HL-60/S4 (cell line): ENCODE results near the gene ESRRB.

Source experiments
- in situ Hi-C: fragments of 300-500 bp; cut with MboI; formaldehyde crosslinking; loops from 2 replicates; pipeline ENCODE4 v1.14.3; 2022; ENCODE audit warnings: low sequenced_read_pairs

ESRRB gene

GRCh38 chr14:76351941-76352340 lies 24.0 kb upstream of the ESRRB start:
- in situ Hi-C loops = no loop called here

GRCh38 chr14:76352639-76353281 lies 23.2 kb upstream of the ESRRB start:
- in situ Hi-C loops = no loop called here

- in situ Hi-C loops = no loop called here
These were observed 21.6 kb upstream of the ESRRB start for GRCh38 chr14:76354310-76354709.

- in situ Hi-C loops = no loop called here
These were observed 20.2 kb upstream of the ESRRB start for GRCh38 chr14:76355771-76356170.

GRCh38 chr14:76371066-76371465 lies 4.9 kb upstream of the ESRRB start:
- in situ Hi-C loops = no loop called here

- in situ Hi-C loops = no loop called here
These were observed 2.5 kb upstream of the ESRRB start for GRCh38 chr14:76373456-76373855.

- in situ Hi-C loops = loop anchor here (25.0 kb wide), 1 partner anchor 313 kb away; no protein-coding TSS in a partner anchor
These were observed 453 bp upstream of the ESRRB start for GRCh38 chr14:76375484-76375883.

GRCh38 chr14:76376409-76376877 lies 506 bp downstream of the ESRRB start:
- in situ Hi-C loops = loop anchor here (25.0 kb wide), 1 partner anchor 314 kb away; no protein-coding TSS in a partner anchor

GRCh38 chr14:76376878-76377734 lies 1.2 kb downstream of the ESRRB start:
- in situ Hi-C loops = loop anchor here (25.0 kb wide), 1 partner anchor 315 kb away; no protein-coding TSS in a partner anchor

GRCh38 chr14:76377735-76378074 lies 1.8 kb downstream of the ESRRB start:
- in situ Hi-C loops = loop anchor here (25.0 kb wide), 1 partner anchor 315 kb away; no protein-coding TSS in a partner anchor

- in situ Hi-C loops = loop anchor here (25.0 kb wide), 1 partner anchor 319 kb away; no protein-coding TSS in a partner anchor
These were observed 5.1 kb downstream of the ESRRB start for GRCh38 chr14:76380991-76381390.

GRCh38 chr14:76381817-76382494 lies 6.0 kb downstream of the ESRRB start:
- in situ Hi-C loops = loop anchor here (25.0 kb wide), 1 partner anchor 320 kb away; no protein-coding TSS in a partner anchor

GRCh38 chr14:76382495-76382832 lies 6.5 kb downstream of the ESRRB start:
- in situ Hi-C loops = loop anchor here (25.0 kb wide), 1 partner anchor 320 kb away; no protein-coding TSS in a partner anchor

GRCh38 chr14:76385435-76385834 lies 9.5 kb downstream of the ESRRB start:
- in situ Hi-C loops = loop anchor here (25.0 kb wide), 1 partner anchor 323 kb away; no protein-coding TSS in a partner anchor

- in situ Hi-C loops = loop anchor here (25.0 kb wide), 1 partner anchor 325 kb away; no protein-coding TSS in a partner anchor
These were observed 11.2 kb downstream of the ESRRB start for GRCh38 chr14:76386944-76387782.

- in situ Hi-C loops = loop anchor here (25.0 kb wide), 1 partner anchor 328 kb away; no protein-coding TSS in a partner anchor
These were observed 13.9 kb downstream of the ESRRB start for GRCh38 chr14:76389841-76390240.

- in situ Hi-C loops = loop anchor here (25.0 kb wide), 1 partner anchor 328 kb away; no protein-coding TSS in a partner anchor
These were observed 14.7 kb downstream of the ESRRB start for GRCh38 chr14:76390621-76391020.

- in situ Hi-C loops = loop anchor here (25.0 kb wide), 1 partner anchor 330 kb away; no protein-coding TSS in a partner anchor
These were observed 16.2 kb downstream of the ESRRB start for GRCh38 chr14:76391981-76392690.

- in situ Hi-C loops = loop anchor here (25.0 kb wide), 1 partner anchor 332 kb away; no protein-coding TSS in a partner anchor
These were observed 18.6 kb downstream of the ESRRB start for GRCh38 chr14:76394569-76394968.
